IPS-20b (cell line): ENCODE data around the gene TPP1.

Source experiments
- H3K27ac ChIP-seq: one replicate; pipeline ENCODE4 v1.5.1; 2013; ENCODE audit warnings: low read length
- H3K27me3 ChIP-seq: 2 replicates; pipeline ENCODE4 v1.6.1; 2013; ENCODE audit warnings: mild to moderate bottlenecking, low read length, inconsistent platforms; ENCODE audit not compliant: insufficient read depth
- H3K36me3 ChIP-seq: 2 replicates; pipeline ENCODE4 v1.6.1; 2013; ENCODE audit warnings: low read depth, mild to moderate bottlenecking, inconsistent platforms, low read length, moderate library complexity; ENCODE audit not compliant: insufficient read depth
- H3K4me1 ChIP-seq: 2 replicates; pipeline ENCODE4 v1.6.1; 2013; ENCODE audit warnings: mild to moderate bottlenecking, control low read depth, inconsistent platforms, low read length, moderate library complexity; ENCODE audit not compliant: insufficient read depth
- H3K4me3 ChIP-seq: 2 replicates; pipeline ENCODE4 v1.5.1; 2013; ENCODE audit warnings: mild to moderate bottlenecking, low read length, inconsistent platforms
- H3K9ac ChIP-seq: 2 replicates; pipeline ENCODE4 v1.6.1; 2013; ENCODE audit warnings: low read depth, mild to moderate bottlenecking, inconsistent platforms, low read length, moderate library complexity
- H3K9me3 ChIP-seq: 2 replicates; pipeline ENCODE4 v1.6.1; 2013; ENCODE audit warnings: mild to moderate bottlenecking, low read depth, low read length, inconsistent platforms; ENCODE audit not compliant: insufficient read depth

TPP1 gene

GRCh38 chr11:6633422-6634408 lies 14.5 kb upstream of the TPP1 start:
- Histone ChIP-seq H3K9ac (no peak overlapping the region), H3K27ac (no peak overlapping the region), H3K9me3 (no peaks in the 10 kb centered on the region), H3K4me3 (no peak overlapping the region), H3K4me1 (no peaks in the 10 kb centered on the region), H3K27me3 (no peaks in the 10 kb centered on the region), H3K36me3 (peaks cover 27% of the 10 kb centered on the region; the same call in 1 of the 2 replicates)

GRCh38 chr11:6632116-6633073 lies 13.2 kb upstream of the TPP1 start:
- Histone ChIP-seq H3K27ac (no peak overlapping the region), H3K9me3 (no peaks in the 10 kb centered on the region), H3K36me3 (peaks cover 34% of the 10 kb centered on the region; the same call in 1 of the 2 replicates), H3K9ac (no peak overlapping the region), H3K27me3 (no peaks in the 10 kb centered on the region), H3K4me3 (no peak overlapping the region), H3K4me1 (no peaks in the 10 kb centered on the region)

- Histone ChIP-seq H3K4me1 (no peaks in the 10 kb centered on the region), H3K27ac (no peak overlapping the region), H3K9me3 (no peaks in the 10 kb centered on the region), H3K36me3 (peaks cover 44% of the 10 kb centered on the region; the same call in 1 of the 2 replicates), H3K27me3 (no peaks in the 10 kb centered on the region), H3K9ac (no peak overlapping the region), H3K4me3 (no peak overlapping the region)
Measured at GRCh38 chr11:6631361-6631890, 12.2 kb upstream of the TPP1 start.

GRCh38 chr11:6630632-6631291 lies 11.5 kb upstream of the TPP1 start:
- Histone ChIP-seq H3K36me3 (peaks cover 51% of the 10 kb centered on the region; the same call in 1 of the 2 replicates), H3K9me3 (no peaks in the 10 kb centered on the region), H3K27me3 (no peaks in the 10 kb centered on the region), H3K9ac (no peak overlapping the region), H3K27ac (no peak overlapping the region), H3K4me3 (no peak overlapping the region), H3K4me1 (no peaks in the 10 kb centered on the region)

GRCh38 chr11:6629892-6630631 lies 10.8 kb upstream of the TPP1 start:
- Histone ChIP-seq H3K27ac (no peak overlapping the region), H3K4me3 (no peak overlapping the region), H3K9ac (no peak overlapping the region)

GRCh38 chr11:6629573-6629891 lies 10.3 kb upstream of the TPP1 start:
- no peak overlapping the region for H3K4me3 ChIP-seq
- H3K4me1 ChIP-seq = no peaks in the 10 kb centered on the region
- H3K27ac ChIP-seq = no peak overlapping the region
- no peak overlapping the region for H3K9ac ChIP-seq
- H3K27me3 ChIP-seq = no peaks in the 10 kb centered on the region
- H3K9me3 ChIP-seq = no peaks in the 10 kb centered on the region
- peaks cover 62% of the 10 kb centered on the region; the same call in 1 of the 2 replicates for H3K36me3 ChIP-seq

More at GRCh38 chr11:6629892-6630631, 10.8 kb upstream of the TPP1 start:
- Histone ChIP-seq H3K36me3 (peaks cover 58% of the 10 kb centered on the region; the same call in 1 of the 2 replicates), H3K9me3 (no peaks in the 10 kb centered on the region), H3K4me1 (no peaks in the 10 kb centered on the region), H3K27me3 (no peaks in the 10 kb centered on the region)

GRCh38 chr11:6628526-6628925 lies 9.3 kb upstream of the TPP1 start:
- Histone ChIP-seq H3K4me3 (no peak overlapping the region), H3K4me1 (no peaks in the 10 kb centered on the region), H3K36me3 (peaks cover 64% of the 10 kb centered on the region; the same call in 1 of the 2 replicates), H3K27me3 (no peaks in the 10 kb centered on the region), H3K9ac (no peak overlapping the region), H3K27ac (no peak overlapping the region), H3K9me3 (no peaks in the 10 kb centered on the region)

GRCh38 chr11:6627762-6628241 lies 8.6 kb upstream of the TPP1 start:
- H3K36me3 ChIP-seq = peaks cover 58% of the 10 kb centered on the region; the same call in 1 of the 2 replicates

GRCh38 chr11:6626971-6627761 lies 7.9 kb upstream of the TPP1 start:
- no peaks in the 10 kb centered on the region for H3K27me3 ChIP-seq
- H3K36me3 ChIP-seq = peaks cover 58% of the 10 kb centered on the region; the same call in 1 of the 2 replicates
- no peaks in the 10 kb centered on the region for H3K4me1 ChIP-seq
- H3K9me3 ChIP-seq = no peaks in the 10 kb centered on the region
- H3K9ac ChIP-seq = no peak overlapping the region
- no peak overlapping the region for H3K27ac ChIP-seq
- H3K4me3 ChIP-seq = no peak overlapping the region

More at GRCh38 chr11:6627762-6628241, 8.6 kb upstream of the TPP1 start:
- Histone ChIP-seq H3K27ac (no peak overlapping the region), H3K4me1 (no peaks in the 10 kb centered on the region), H3K4me3 (no peak overlapping the region), H3K9me3 (no peaks in the 10 kb centered on the region), H3K9ac (no peak overlapping the region), H3K27me3 (no peaks in the 10 kb centered on the region)
